Kidney epithelial cell (primary cell): Measurements from ENCODE around the gene TP53TG5. TPM values are rescaled to one million over a fixed set of nuclear protein-coding genes. Genes with fewer than 3 reads are reported as not detected.

ENCODE experiments used
- DNase-seq: peaks from one replicate; pipeline ENCODE4 v3.0.0-alpha.2; 2010; ENCODE audit warnings: low read depth
- H3K27me3 ChIP-seq: 2 replicates; pipeline ENCODE4 v1.6.0; 2011; ENCODE audit warnings: low read length; ENCODE audit not compliant: control insufficient read depth, insufficient read depth
- H3K36me3 ChIP-seq: 2 replicates; pipeline ENCODE4 v1.5.1; 2011; ENCODE audit warnings: low read length; ENCODE audit not compliant: control insufficient read depth, insufficient read depth
- H3K4me3 ChIP-seq: 2 replicates; pipeline ENCODE4 v1.5.1; 2011; ENCODE audit warnings: low read depth, mild to moderate bottlenecking, control low read depth, low read length
- CTCF ChIP-seq: IDR thresholded peaks from 2 replicates; pipeline ENCODE4 v1.5.1; 2011; ENCODE audit warnings: mild to moderate bottlenecking, moderate library complexity, low read length, control low read depth, inconsistent platforms; ENCODE audit not compliant: insufficient read depth, poor library complexity, severe bottlenecking
- total RNA-seq: library from RNA; depleted of rRNA; stranded (reverse); fragments of >200 nt; gene quantifications from 2 replicates; pipeline ENCODE4 v1.2.3, GENCODE V29; 2015

TP53TG5 gene
- total RNA-seq, 1 donor from 2014 or later: not detected

GRCh38 chr20:45420125-45420524 is 42.0 kb upstream of the TP53TG5 start:
- no peaks in the 10 kb centered on the region for H3K27me3 ChIP-seq
- no peak overlapping the region for H3K4me3 ChIP-seq
- peaks cover 4% of the 10 kb centered on the region for H3K36me3 ChIP-seq
- TF ChIP-seq CTCF: no peak
- DNase-seq: no peak

GRCh38 chr20:45419188-45420091 is 41.3 kb upstream of the TP53TG5 start:
- no peaks in the 10 kb centered on the region for H3K27me3 ChIP-seq
- peaks cover 4% of the 10 kb centered on the region for H3K36me3 ChIP-seq
- peak; percentile 85 for DNase-seq
- TF ChIP-seq CTCF: no peak
- H3K4me3 ChIP-seq: no peak overlapping the region

- TF ChIP-seq CTCF: no peak
- peaks cover 2% of the 10 kb centered on the region for H3K36me3 ChIP-seq
- H3K27me3 ChIP-seq: no peaks in the 10 kb centered on the region
- H3K4me3 ChIP-seq: peak overlapping the region; percentile 69
- DNase-seq: no peak
Observed at GRCh38 chr20:45416917-45417316, 38.8 kb upstream of the TP53TG5 start.

DNA sequence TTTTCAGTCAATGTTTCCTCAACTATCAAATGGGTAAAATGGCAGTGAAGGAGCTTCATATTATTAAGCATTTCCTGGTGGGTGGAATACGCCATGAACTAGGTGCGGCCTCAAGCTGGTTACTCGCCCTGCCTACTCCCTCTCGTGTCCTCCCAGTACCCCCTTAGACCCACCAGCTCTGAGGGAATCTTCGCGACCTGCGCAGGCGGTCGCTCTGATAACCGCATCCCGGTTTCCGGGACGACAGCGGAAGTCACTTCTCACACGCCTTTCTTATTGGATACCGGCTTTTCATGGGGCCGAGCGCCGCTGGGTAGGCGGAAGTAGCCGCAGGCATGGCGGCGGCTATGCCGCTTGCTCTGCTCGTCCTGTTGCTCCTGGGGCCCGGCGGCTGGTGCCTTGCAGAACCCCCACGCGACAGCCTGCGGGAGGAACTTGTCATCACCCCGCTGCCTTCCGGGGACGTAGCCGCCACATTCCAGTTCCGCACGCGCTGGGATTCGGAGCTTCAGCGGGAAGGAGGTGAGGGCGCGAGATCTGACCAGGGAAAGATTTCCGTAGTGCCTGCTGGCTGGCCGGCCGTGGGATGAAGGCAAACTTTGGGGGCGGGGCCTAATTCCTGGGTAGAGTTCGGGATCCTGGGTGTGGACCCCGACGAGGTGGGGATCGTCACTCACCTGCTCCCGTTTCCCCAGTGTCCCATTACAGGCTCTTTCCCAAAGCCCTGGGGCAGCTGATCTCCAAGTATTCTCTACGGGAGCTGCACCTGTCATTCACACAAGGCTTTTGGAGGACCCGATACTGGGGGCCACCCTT is 37.9 kb upstream of the TP53TG5 start, which contains the start of gene PIGT:
TSS of gene PIGT (plus strand) at position 320 of the 816 bp plus-strand sequence. CDS start at position 336, 16 bp downstream.
- H3K36me3 ChIP-seq: peaks cover under 1% of the 10 kb centered on the region
- no peak for TF ChIP-seq CTCF
- DNase-seq: peak; percentile 52
- no peaks in the 10 kb centered on the region for H3K27me3 ChIP-seq
- peak within 1 kb of the TSS; percentile 69 for H3K4me3 ChIP-seq

DNA sequence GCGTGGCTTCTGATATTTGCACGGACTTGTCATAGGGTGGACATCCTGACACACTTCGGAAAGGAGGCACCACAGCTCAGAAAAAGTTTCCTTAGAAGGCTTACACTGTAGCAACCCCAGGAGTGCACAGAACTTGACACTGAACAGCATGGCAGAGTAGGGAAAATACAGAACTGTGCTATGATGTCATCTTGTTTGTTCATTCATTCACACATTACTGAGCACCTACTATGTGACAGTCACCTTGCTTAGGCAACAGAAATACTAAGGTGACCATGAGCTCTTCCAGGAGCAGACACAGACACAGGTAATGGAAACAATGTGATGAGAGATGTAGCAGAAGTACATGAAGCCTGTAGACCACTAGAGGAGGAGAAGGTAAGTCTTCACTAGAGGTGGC is 35.4 kb upstream of the TP53TG5 start:
- no peak overlapping the region for H3K4me3 ChIP-seq
- TF ChIP-seq CTCF: no peak
- DNase-seq: no peak
- H3K36me3 ChIP-seq: no peaks in the 10 kb centered on the region
- H3K27me3 ChIP-seq: no peaks in the 10 kb centered on the region
